ENCODE measurements around the gene JOSD1.

- TF ChIP-seq, protein P1, sequence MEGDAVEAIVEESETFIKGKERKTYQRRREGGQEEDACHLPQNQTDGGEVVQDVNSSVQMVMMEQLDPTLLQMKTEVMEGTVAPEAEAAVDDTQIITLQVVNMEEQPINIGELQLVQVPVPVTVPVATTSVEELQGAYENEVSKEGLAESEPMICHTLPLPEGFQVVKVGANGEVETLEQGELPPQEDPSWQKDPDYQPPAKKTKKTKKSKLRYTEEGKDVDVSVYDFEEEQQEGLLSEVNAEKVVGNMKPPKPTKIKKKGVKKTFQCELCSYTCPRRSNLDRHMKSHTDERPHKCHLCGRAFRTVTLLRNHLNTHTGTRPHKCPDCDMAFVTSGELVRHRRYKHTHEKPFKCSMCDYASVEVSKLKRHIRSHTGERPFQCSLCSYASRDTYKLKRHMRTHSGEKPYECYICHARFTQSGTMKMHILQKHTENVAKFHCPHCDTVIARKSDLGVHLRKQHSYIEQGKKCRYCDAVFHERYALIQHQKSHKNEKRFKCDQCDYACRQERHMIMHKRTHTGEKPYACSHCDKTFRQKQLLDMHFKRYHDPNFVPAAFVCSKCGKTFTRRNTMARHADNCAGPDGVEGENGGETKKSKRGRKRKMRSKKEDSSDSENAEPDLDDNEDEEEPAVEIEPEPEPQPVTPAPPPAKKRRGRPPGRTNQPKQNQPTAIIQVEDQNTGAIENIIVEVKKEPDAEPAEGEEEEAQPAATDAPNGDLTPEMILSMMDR (IDR thresholded peaks at IDR 0.05) = no peak
- TF ChIP-seq POLR2A (IDR thresholded peaks at IDR 0.05) = no peak
Observed at GRCh38 chr22:38724926-38725571, 24.3 kb upstream of the JOSD1 start.

Measured in vagina (tissue), 2 donors.